GM12878 (cell line): ENCODE results near the gene MIER1. TPM values are rescaled to one million over a fixed set of nuclear protein-coding genes. Genes with fewer than 3 reads are reported as not detected.
A peak's percentile ranks its signal among the peaks of the same experiment; 100 is the strongest.

ENCODE experiments used
- BHLHE40 ChIP-seq, 2 experiments: fragments of 450-650 bp in 1 of 2; IDR thresholded peaks; 2 replicates each; pipeline ENCODE4 v1.6.1; 2011 to 2017; ENCODE audit warnings: low read depth in 2 of 2, borderline replicate concordance in 1 of 2, improper control_type of control experiment in 1 of 2, low read length in 1 of 2, mild to moderate bottlenecking in 1 of 2
- CBFB ChIP-seq: IDR thresholded peaks from 2 replicates; pipeline ENCODE4 v1.6.1; 2016; ENCODE audit warnings: antibody characterized with exemption, low read depth
- CBX3 ChIP-seq: fragments of 200-600 bp; sonication (generic); IDR thresholded peaks from 2 replicates; pipeline ENCODE4 v1.6.1; 2016; ENCODE audit warnings: low read depth, borderline replicate concordance
- CUX1 ChIP-seq: IDR thresholded peaks from 2 replicates; pipeline ENCODE4 v1.6.1; 2012; ENCODE audit warnings: improper control_type of control experiment, low read depth, low read length; ENCODE audit not compliant: insufficient replicate concordance
- EED ChIP-seq: sonication (generic); IDR thresholded peaks from 2 replicates; pipeline ENCODE4 v1.6.1; 2016; ENCODE audit warnings: antibody characterized with exemption, low read depth
- FOXM1 ChIP-seq: IDR thresholded peaks from 2 replicates; pipeline ENCODE4 v1.6.1; 2012; ENCODE audit warnings: low read depth, mild to moderate bottlenecking, inconsistent platforms, low read length, moderate library complexity
- GABPA ChIP-seq: IDR thresholded peaks from 2 replicates; pipeline ENCODE4 v1.6.1; 2014; ENCODE audit warnings: antibody characterized with exemption, low read depth, mild to moderate bottlenecking, inconsistent platforms
- IRF3 ChIP-seq: fragments of 450-650 bp; IDR thresholded peaks from 2 replicates; pipeline ENCODE4 v1.6.1; 2014; ENCODE audit warnings: mild to moderate bottlenecking
- NFYB ChIP-seq: IDR thresholded peaks from 2 replicates; pipeline ENCODE4 v1.6.1; 2011; ENCODE audit warnings: low read depth, mild to moderate bottlenecking, low read length, improper control_type of control experiment, moderate library complexity; ENCODE audit not compliant: insufficient read depth
- NR2C1 ChIP-seq: fragments of 450-650 bp; IDR thresholded peaks from 2 replicates; pipeline ENCODE4 v1.6.1; 2017; ENCODE audit warnings: antibody characterized with exemption, mild to moderate bottlenecking, moderate library complexity
- NR2C2 ChIP-seq: IDR thresholded peaks from 2 replicates; pipeline ENCODE4 v1.6.1; 2011; ENCODE audit warnings: borderline replicate concordance, low read depth; ENCODE audit not compliant: control insufficient read depth, insufficient read length
- NR2F1 ChIP-seq: fragments of 450-650 bp; conservative IDR thresholded peaks from 2 replicates; pipeline ENCODE4 v1.6.1; 2017; ENCODE audit warnings: mild to moderate bottlenecking
- NRF1 ChIP-seq: conservative IDR thresholded peaks from 2 replicates; pipeline ENCODE4 v1.6.1; 2011; ENCODE audit warnings: mild to moderate bottlenecking, low read depth, low read length, improper control_type of control experiment
- POLR2A ChIP-seq: IDR thresholded peaks from 2 replicates; pipeline ENCODE4 v1.6.1; 2011; ENCODE audit warnings: low read depth, mild to moderate bottlenecking, low read length
- POLR2AphosphoS5 ChIP-seq: IDR thresholded peaks from 2 replicates; pipeline ENCODE4 v1.6.1; 2011; ENCODE audit warnings: mild to moderate bottlenecking, low read length, inconsistent platforms
- RAD21 ChIP-seq: IDR thresholded peaks from 2 replicates; pipeline ENCODE4 v1.6.1; 2011; ENCODE audit warnings: mild to moderate bottlenecking, low read depth, low read length, moderate library complexity; ENCODE audit not compliant: insufficient read depth
- RB1 ChIP-seq: fragments of 450-650 bp; formaldehyde crosslinking; IDR thresholded peaks from 2 replicates; pipeline ENCODE4 v1.6.1; 2017; ENCODE audit warnings: mild to moderate bottlenecking, borderline replicate concordance
- RELA ChIP-seq: fragments of 450-650 bp; IDR thresholded peaks from 2 replicates; pipeline ENCODE4 v1.8.0; 2014; ENCODE audit warnings: borderline replicate concordance; ENCODE audit not compliant: partially characterized antibody
- SMAD1 ChIP-seq: fragments of 450-650 bp; IDR thresholded peaks from 2 replicates; pipeline ENCODE4 v1.6.1; 2018; ENCODE audit warnings: mild to moderate bottlenecking, low read depth; ENCODE audit not compliant: partially characterized antibody
- STAT1 ChIP-seq: fragments of 450-650 bp; conservative IDR thresholded peaks from 2 replicates; pipeline ENCODE4 v1.6.1; 2014; ENCODE audit warnings: antibody characterized with exemption, mild to moderate bottlenecking
- SUZ12 ChIP-seq: fragments of 200-600 bp; sonication (generic); IDR thresholded peaks from one replicate; pipeline ENCODE4 v1.6.1; 2018; ENCODE audit warnings: antibody characterized with exemption, mild to moderate bottlenecking; ENCODE audit not compliant: unreplicated experiment
- TBL1XR1 ChIP-seq: IDR thresholded peaks from 2 replicates; pipeline ENCODE4 v1.6.1; 2012; ENCODE audit warnings: low read depth, low read length, improper control_type of control experiment
- TCF3 ChIP-seq: IDR thresholded peaks from 2 replicates; pipeline ENCODE4 v1.6.1; 2012; ENCODE audit warnings: low read depth, mild to moderate bottlenecking, low read length, borderline replicate concordance; ENCODE audit not compliant: insufficient read depth
- ZNF217 ChIP-seq: fragments of 450-650 bp; IDR thresholded peaks from 2 replicates; pipeline ENCODE4 v1.6.1; 2017; ENCODE audit warnings: antibody characterized with exemption, mild to moderate bottlenecking
- ZSCAN29 ChIP-seq: fragments of 450-650 bp; IDR thresholded peaks from 2 replicates; pipeline ENCODE4 v1.6.1; 2017; ENCODE audit warnings: mild to moderate bottlenecking, moderate library complexity
- polyA plus RNA-seq, 11 experiments: library from polyadenylated mRNA; depleted of rRNA in 4 of 11; unstranded in 6 of 11; stranded (reverse) in 5 of 11; fragments of >200 nt; fragmentation: Nextera tagmentation in 4 of 11; fragmentation: Illumina TruSeq in 1 of 11; extraction: Ambion mirVana in 4 of 11; extraction: Trizol in 1 of 11; gene quantifications; 1 replicate in 1 of 11; 2 replicates in 10 of 11; pipeline versions ENCODE4 v1.2.1 to v1.2.3, GENCODE V29; 2011 to 2016; ENCODE audit warnings: inconsistent platforms in 2 of 11, missing spikeins in 2 of 11, low read depth in 1 of 11
- total RNA-seq, 4 experiments: library from RNA; depleted of rRNA in 3 of 4; stranded (reverse); fragments of >200 nt in 3 of 4; fragmentation: Illumina TruSeq in 1 of 4; extraction: Trizol in 1 of 4; gene quantifications; 2 replicates each; pipeline versions ENCODE4 v1.2.1 to v1.2.3, GENCODE V29; 2013 to 2021

MIER1 gene
- total and polyA plus RNA-seq, 10 of the 15 experiments (the other 5 are each of a cell fraction or from before 2014, with no cell fraction given), result 13.6 to 39.8 (median 25.7) TPM

GRCh38 chr1:66984491-66984890, 59.7 kb downstream of the MIER1 start (continued):
- TF ChIP-seq CUX1, result no peak
- TF ChIP-seq STAT1, result no peak
- peak; percentile 64 for TF ChIP-seq SMAD1
- TF ChIP-seq IRF3, result no peak
- no peak for TF ChIP-seq POLR2A
- TF ChIP-seq GABPA, result no peak
- no peak for TF ChIP-seq FOXM1
- peak in 1 of 2 experiments; percentile 37; a peak in 1 of 4 replicates for TF ChIP-seq BHLHE40 (IDR thresholded peaks at IDR 0.05; ENCODE audit: borderline replicate concordance in 1 of 2, low read depth in 2 of 2, low read length in 1 of 2)
- TF ChIP-seq TBL1XR1, result 0 out of 2 replicates have a peak, but pooled peaks have one; percentile 32
- TF ChIP-seq NFYB, result no peak
- no peak for TF ChIP-seq CBFB
- no peak for TF ChIP-seq RB1
- TF ChIP-seq TCF3, result 0 out of 2 replicates have a peak, but pooled peaks have one; percentile 31
- TF ChIP-seq ZNF217, result peak; percentile 84; the same call in 1 of the 2 replicates
- no peak for TF ChIP-seq EED
- TF ChIP-seq NR2C2, result no peak
- peak; percentile 99 for TF ChIP-seq NR2F1
- TF ChIP-seq SUZ12, result no peak
- no peak for TF ChIP-seq RELA
- no peak for TF ChIP-seq RAD21
- no peak for TF ChIP-seq NRF1
- TF ChIP-seq ZSCAN29, result no peak
- 0 out of 2 replicates have a peak, but pooled peaks have one; percentile 42 for TF ChIP-seq NR2C1
- no peak for TF ChIP-seq CBX3
- TF ChIP-seq POLR2AphosphoS5, result no peak
